B cell (primary cell): ENCODE measurements around the gene EHD3. TPM values are rescaled to one million over a fixed set of nuclear protein-coding genes. Genes with fewer than 3 reads are reported as not detected.

Experiments used
- ATAC-seq: fragments of 200-7000 bp; cut with Tn5 transposase; one replicate; pipeline ENCODE4 v1.10.0; 2021; ENCODE audit warnings: low read depth, mild to moderate bottlenecking, moderate number of reproducible peaks, moderate library complexity
- CTCF ChIA-PET: fragments of 350-600 bp; sonication (Branson Sonifier 250); formaldehyde crosslinking; loops from one replicate; lab custom pipeline; 2021; ENCODE audit warnings: antibody characterized with exemption, inconsistent platforms; lab: Charles Lee
- POLR2A ChIA-PET: fragments of 350-600 bp; sonication (Branson Sonifier 250); formaldehyde crosslinking; loops from one replicate; lab custom pipeline; 2021; ENCODE audit warnings: antibody characterized with exemption; lab: Charles Lee
- DNase-seq: peaks from one replicate; pipeline ENCODE4 v3.0.0; 2013
- H2AFZ ChIP-seq: 2 replicates; pipeline ENCODE4 v1.6.1; 2012; ENCODE audit warnings: mild to moderate bottlenecking, low read depth, low read length; ENCODE audit not compliant: insufficient read depth, poor library complexity, severe bottlenecking
- H3K27ac ChIP-seq, 2 donors: 1 replicate in 1 of 2; 2 replicates in 1 of 2; pipeline ENCODE4 v1.5.1; 2012 to 2013; ENCODE audit warnings: low read length in 2 of 2, mild to moderate bottlenecking in 2 of 2, moderate library complexity in 1 of 2
- H3K27me3 ChIP-seq, 4 experiments: fragments of 200-600 bp in 1 of 4; sonication (generic) in 1 of 4; replicated peaks in 1 of 4; 1 replicate in 2 of 4; 2 replicates in 2 of 4; pipeline versions ENCODE4 v1.6.1 to v1.7.0; 2013 to 2016; ENCODE audit warnings: low read length in 3 of 4, mild to moderate bottlenecking in 2 of 4, mixed read lengths in 1 of 4, moderate library complexity in 1 of 4; ENCODE audit not compliant: insufficient read depth in 4 of 4, control insufficient read depth in 3 of 4; ENCODE audit errors: control extremely low read depth in 1 of 4
- H3K36me3 ChIP-seq, 2 experiments: replicated peaks in 1 of 2; 1 replicate in 1 of 2; 2 replicates in 1 of 2; pipeline versions ENCODE4 v1.6.1 to v1.7.1; 2013; ENCODE audit warnings: low read length in 1 of 2; ENCODE audit not compliant: insufficient read depth in 2 of 2, control insufficient read depth in 1 of 2; ENCODE audit errors: control extremely low read depth in 1 of 2, extremely low read depth in 1 of 2
- H3K4me1 ChIP-seq, 2 donors: fragments of 200-600 bp in 1 of 2; sonication (generic) in 1 of 2; 1 replicate in 1 of 2; 2 replicates in 1 of 2; pipeline versions ENCODE4 v1.5.1 to v1.6.1; 2013 to 2017; ENCODE audit warnings: low read length in 2 of 2; ENCODE audit not compliant: control insufficient read depth in 2 of 2, insufficient read depth in 2 of 2
- H3K4me2 ChIP-seq: replicated peaks from 2 replicates; pipeline ENCODE3; 2012; ENCODE audit warnings: mild to moderate bottlenecking, low read depth, low read length; ENCODE audit not compliant: poor library complexity, severe bottlenecking
- H3K4me3 ChIP-seq, 5 experiments: fragments of 200-600 bp in 1 of 5; sonication (generic) in 1 of 5; 1 replicate in 3 of 5; 2 replicates in 2 of 5; pipeline versions ENCODE4 v1.5.1 to v1.7.0; 2011 to 2016; ENCODE audit warnings: low read length in 4 of 5, mild to moderate bottlenecking in 4 of 5, low read depth in 2 of 5, control low read depth in 1 of 5, moderate library complexity in 1 of 5; ENCODE audit not compliant: insufficient read depth in 1 of 5; ENCODE audit errors: control extremely low read depth in 1 of 5, extremely low read depth in 1 of 5
- H3K79me2 ChIP-seq: fragments of 200-600 bp; sonication (generic); one replicate; pipeline ENCODE4 v1.6.0; 2016; ENCODE audit warnings: low read length; ENCODE audit not compliant: control insufficient read depth, insufficient read depth
- H3K9ac ChIP-seq: fragments of 200-600 bp; sonication (generic); 2 replicates; pipeline ENCODE4 v1.6.1; 2017; ENCODE audit warnings: mild to moderate bottlenecking, low read length, moderate library complexity
- H3K9me3 ChIP-seq, 3 donors: one replicate each; pipeline versions ENCODE4 v1.6.1 to v1.7.1; 2013; ENCODE audit warnings: low read length in 2 of 3; ENCODE audit not compliant: control insufficient read depth in 2 of 3, insufficient read depth in 1 of 3; ENCODE audit errors: control extremely low read depth in 1 of 3
- H4K20me1 ChIP-seq: 2 replicates; pipeline ENCODE4 v1.6.0; 2012; ENCODE audit warnings: mild to moderate bottlenecking, low read length; ENCODE audit not compliant: insufficient read depth, control insufficient read depth, poor library complexity, severe bottlenecking
- H3K27ac Mint-ChIP-seq: one replicate; pipeline ENCODE4 v1.8.0; 2021; ENCODE audit warnings: mixed read lengths
- H3K27me3 Mint-ChIP-seq: one replicate; pipeline ENCODE4 v1.8.0; 2021; ENCODE audit warnings: mixed read lengths
- H3K4me1 Mint-ChIP-seq: one replicate; pipeline ENCODE4 v1.8.0; 2021; ENCODE audit warnings: mixed read lengths
- H3K4me3 Mint-ChIP-seq: one replicate; pipeline ENCODE4 v1.8.0; 2021; ENCODE audit warnings: mixed read lengths
- H3K9me3 Mint-ChIP-seq: one replicate; pipeline ENCODE4 v1.8.0; 2022; ENCODE audit warnings: mixed read lengths; ENCODE audit not compliant: insufficient read depth
- EZH2 ChIP-seq: IDR thresholded peaks from 2 replicates; pipeline ENCODE4 v1.6.1; 2012; ENCODE audit warnings: borderline replicate concordance, low read depth, mild to moderate bottlenecking, moderate library complexity, low read length; ENCODE audit not compliant: insufficient read depth, poor library complexity, severe bottlenecking
- WGBS: methylation state at CpG from one replicate; pipeline ENCODE4 v1.1.5; 2013; ENCODE audit warnings: missing lambda C conversion rate; ENCODE audit not compliant: insufficient coverage; 5-methylcytosine and 5-hydroxymethylcytosine counted together
- intact Hi-C: fragments of 100-400 bp; cut with micrococcal nuclease; formaldehyde crosslinking; loops from one replicate; pipeline ENCODE4 v1.10.0; 2022
- polyA plus RNA-seq: library from polyadenylated mRNA; depleted of rRNA; stranded (reverse); fragments of >200 nt; gene quantifications from 2 replicates; pipeline ENCODE4 v1.2.3, GENCODE V29; 2012
- total RNA-seq, 2 donors: library from RNA; stranded (reverse); fragments of 120-200 nt in 1 of 2; gene quantifications; 1 replicate in 1 of 2; 2 replicates in 1 of 2; pipeline versions ENCODE4 v1.2.3 to v1.2.4, GENCODE V29; 2013 to 2022
- TF ChIP-seq, protein P1 (sequence below): fragments of 200-600 bp; IDR thresholded peaks from one replicate; pipeline ENCODE4 v1.8.0; 2022; ENCODE audit warnings: antibody characterized with exemption, mild to moderate bottlenecking

The EHD3 gene
- total and polyA plus RNA-seq, 2 donors (not counting 1 experiment from before 2014, with no cell fraction given): 19.0 to 60.5 TPM

DNA sequence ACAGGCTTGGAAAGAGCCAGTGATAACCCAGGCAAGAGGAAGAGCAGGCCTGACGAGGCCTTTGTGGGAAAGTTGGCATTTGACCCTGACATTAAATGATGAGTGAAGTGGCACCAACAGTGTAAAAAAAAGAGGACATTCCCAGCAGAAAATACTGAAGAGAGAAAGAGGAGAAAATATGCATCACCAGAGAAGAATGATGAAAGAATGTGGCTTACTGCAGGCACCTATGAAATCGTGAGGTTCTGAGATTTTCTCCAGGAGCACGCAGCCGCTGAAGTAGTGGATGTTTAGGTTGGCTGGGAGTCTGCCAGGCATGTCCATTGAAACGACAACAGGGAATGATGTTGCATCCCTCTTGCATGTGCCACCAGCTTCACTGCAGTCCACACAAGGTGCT, 13.8 kb downstream of the EHD3 start:
- no peak overlapping the region for H2AFZ ChIP-seq
- intact Hi-C loops: no loop called here
- Mint-ChIP-seq H3K9me3 (no peaks in the 10 kb centered on the region), H3K27me3 (no peaks in the 10 kb centered on the region), H3K4me3 (no peak overlapping the region), H3K4me1 (peaks cover 45% of the 10 kb centered on the region), H3K27ac (no peak overlapping the region)
- H3K4me1 ChIP-seq: peaks cover 19 to 30% of the 10 kb centered on the region in 2 donors
- 89% methylated on average over 5 of the region's 5 CpGs for WGBS
- ATAC-seq (no peak), DNase-seq (no peak)
- H3K27ac ChIP-seq: no peak overlapping the region
- H3K9me3 ChIP-seq: peaks cover 0 to 6% (median 0%) of the 10 kb centered on the region in 3 donors
- H3K36me3 ChIP-seq: peaks cover 0 to 47% of the 10 kb centered on the region in 2 experiments
- POLR2A ChIA-PET: no interaction called here
- H4K20me1 ChIP-seq: no peaks in the 10 kb centered on the region
- CTCF ChIA-PET: no interaction called here
- no peak overlapping the region for H3K9ac ChIP-seq
- TF ChIP-seq, protein P1, sequence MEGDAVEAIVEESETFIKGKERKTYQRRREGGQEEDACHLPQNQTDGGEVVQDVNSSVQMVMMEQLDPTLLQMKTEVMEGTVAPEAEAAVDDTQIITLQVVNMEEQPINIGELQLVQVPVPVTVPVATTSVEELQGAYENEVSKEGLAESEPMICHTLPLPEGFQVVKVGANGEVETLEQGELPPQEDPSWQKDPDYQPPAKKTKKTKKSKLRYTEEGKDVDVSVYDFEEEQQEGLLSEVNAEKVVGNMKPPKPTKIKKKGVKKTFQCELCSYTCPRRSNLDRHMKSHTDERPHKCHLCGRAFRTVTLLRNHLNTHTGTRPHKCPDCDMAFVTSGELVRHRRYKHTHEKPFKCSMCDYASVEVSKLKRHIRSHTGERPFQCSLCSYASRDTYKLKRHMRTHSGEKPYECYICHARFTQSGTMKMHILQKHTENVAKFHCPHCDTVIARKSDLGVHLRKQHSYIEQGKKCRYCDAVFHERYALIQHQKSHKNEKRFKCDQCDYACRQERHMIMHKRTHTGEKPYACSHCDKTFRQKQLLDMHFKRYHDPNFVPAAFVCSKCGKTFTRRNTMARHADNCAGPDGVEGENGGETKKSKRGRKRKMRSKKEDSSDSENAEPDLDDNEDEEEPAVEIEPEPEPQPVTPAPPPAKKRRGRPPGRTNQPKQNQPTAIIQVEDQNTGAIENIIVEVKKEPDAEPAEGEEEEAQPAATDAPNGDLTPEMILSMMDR: no peak
- TF ChIP-seq EZH2: no peak
- no peak overlapping the region for H3K4me2 ChIP-seq
- H3K27me3 ChIP-seq: no peaks in the 10 kb centered on the region
- peaks cover 4% of the 10 kb centered on the region for H3K79me2 ChIP-seq
- no peak overlapping the region for H3K4me3 ChIP-seq

GRCh38 chr2:31248139-31248538, 14.2 kb downstream of the EHD3 start:
- Histone ChIP-seq H2AFZ (no peak overlapping the region), H3K27ac (no peak overlapping the region), H3K79me2 (peaks cover 4% of the 10 kb centered on the region), H3K9ac (no peak overlapping the region), H4K20me1 (no peaks in the 10 kb centered on the region), H3K36me3 (peaks cover 0 to 47% of the 10 kb centered on the region in 2 experiments), H3K4me2 (no peak overlapping the region), H3K27me3 (no peaks in the 10 kb centered on the region), H3K9me3 (peaks cover 0 to 6% (median 0%) of the 10 kb centered on the region in 3 donors), H3K4me3 (no peak overlapping the region), H3K4me1 (peaks cover 23 to 34% of the 10 kb centered on the region in 2 donors)
- TF ChIP-seq, protein P1: no peak
- TF ChIP-seq EZH2: no peak
- Mint-ChIP-seq H3K27ac (no peak overlapping the region), H3K4me3 (no peak overlapping the region), H3K4me1 (peaks cover 48% of the 10 kb centered on the region), H3K27me3 (no peaks in the 10 kb centered on the region), H3K9me3 (no peaks in the 10 kb centered on the region)
- intact Hi-C loops: no loop called here
- no peak for DNase-seq
- WGBS: 94% methylated on average over 2 of the region's 3 CpGs
- ATAC-seq: no peak
- POLR2A ChIA-PET: no interaction called here
- CTCF ChIA-PET: no interaction called here
